Measurements from ENCODE around the gene PROK1. TPM values are rescaled to one million over a fixed set of nuclear protein-coding genes. Genes with fewer than 3 reads are reported as not detected.
"Not testable (repeated sequence)": the region's sequence is repeated elsewhere in the genome, so short reads cannot be mapped to it uniquely, and the experiment has no call there.

PROK1 gene, protein sequence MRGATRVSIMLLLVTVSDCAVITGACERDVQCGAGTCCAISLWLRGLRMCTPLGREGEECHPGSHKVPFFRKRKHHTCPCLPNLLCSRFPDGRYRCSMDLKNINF
- total RNA-seq (2021; fragmentation: NEBNext Ultra II Directional; extraction: Animal tissue kit (Norgen Biotek cat#: 25700)): not detected
- long read RNA-seq: 0 reads

GRCh38 chr1:110450929-110451328 is at the start of gene PROK1:
Gene PROK1, plus strand, starts transcription at chr1:110451149. Its CDS starts 68 bp downstream, at chr1:110451217.
- H3K27me3 Mint-ChIP-seq (ENCODE audit: insufficient read depth): peaks cover 59% of the 10 kb centered on the region
- H3K4me3 Mint-ChIP-seq: no peak within 1 kb of the TSS
- H3K27ac Mint-ChIP-seq: no peak within 1 kb of the TSS
- no peaks in the 10 kb centered on the region for H3K9me3 Mint-ChIP-seq
- H3K36me3 Mint-ChIP-seq (ENCODE audit: low read depth): no peaks in the 10 kb centered on the region
- no peak for TF ChIP-seq CTCF (IDR thresholded peaks at IDR 0.05)
- no peaks in the 10 kb centered on the region for H3K4me1 Mint-ChIP-seq (ENCODE audit: low read depth)
- DNase-seq: no peak

DNA sequence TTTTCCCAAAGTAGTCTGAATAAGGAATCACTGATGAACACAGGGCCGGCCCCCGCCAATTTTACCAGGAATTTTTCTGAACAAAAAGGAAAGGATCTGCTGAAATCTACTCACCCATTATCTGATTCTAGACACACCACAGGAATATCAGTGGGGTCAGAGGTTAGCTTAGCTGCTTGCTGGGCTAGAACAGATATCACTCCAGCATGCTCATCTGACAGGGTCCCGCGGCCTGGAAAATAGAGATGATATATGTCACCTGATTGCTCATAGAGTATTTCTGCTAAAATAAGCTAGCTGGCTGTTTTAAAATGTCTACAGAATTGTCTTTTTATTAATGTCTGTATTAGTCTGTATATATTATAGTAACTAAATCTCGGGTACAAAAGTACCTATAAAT is 47.1 kb upstream of the PROK1 start:
- no peaks in the 10 kb centered on the region for H3K9me3 Mint-ChIP-seq
- H3K4me1 Mint-ChIP-seq (ENCODE audit: low read depth): peaks cover 18% of the 10 kb centered on the region
- H3K36me3 Mint-ChIP-seq (ENCODE audit: low read depth): peaks cover 7% of the 10 kb centered on the region
- H3K27me3 Mint-ChIP-seq (ENCODE audit: insufficient read depth): no peaks in the 10 kb centered on the region; the same call in 1 of the 2 replicates
- no peak overlapping the region for H3K4me3 Mint-ChIP-seq
- no peak for TF ChIP-seq CTCF (IDR thresholded peaks at IDR 0.05)
- H3K27ac Mint-ChIP-seq: no peak overlapping the region
- DNase-seq: no peak

DNA sequence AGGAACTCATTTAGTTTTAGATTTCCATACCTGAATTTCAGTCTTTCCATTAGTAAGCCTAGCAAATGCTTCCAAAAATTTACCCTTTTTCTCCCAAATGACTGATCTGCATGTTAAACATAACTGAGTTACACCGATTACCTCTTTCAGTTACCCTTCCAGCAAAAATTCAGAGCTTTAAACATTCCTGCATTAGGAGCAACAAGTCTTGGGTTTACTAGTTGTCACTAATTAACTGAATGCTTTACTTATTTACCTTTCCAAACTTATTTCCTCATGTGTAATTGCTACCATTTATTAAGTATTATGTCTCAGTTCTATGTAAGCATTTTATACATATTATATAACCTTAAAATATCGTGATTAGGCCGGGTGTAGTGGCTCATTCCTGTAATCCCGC is 46.5 kb upstream of the PROK1 start:
- DNase-seq: no peak
- no peak overlapping the region for H3K4me3 Mint-ChIP-seq
- no peaks in the 10 kb centered on the region for H3K9me3 Mint-ChIP-seq
- peaks cover 19% of the 10 kb centered on the region for H3K4me1 Mint-ChIP-seq (ENCODE audit: low read depth)
- peaks cover 7% of the 10 kb centered on the region for H3K36me3 Mint-ChIP-seq (ENCODE audit: low read depth)
- peaks cover 2% of the 10 kb centered on the region for H3K27me3 Mint-ChIP-seq (ENCODE audit: insufficient read depth)
- no peak overlapping the region for H3K27ac Mint-ChIP-seq
- TF ChIP-seq CTCF (IDR thresholded peaks at IDR 0.05): no peak

DNA sequence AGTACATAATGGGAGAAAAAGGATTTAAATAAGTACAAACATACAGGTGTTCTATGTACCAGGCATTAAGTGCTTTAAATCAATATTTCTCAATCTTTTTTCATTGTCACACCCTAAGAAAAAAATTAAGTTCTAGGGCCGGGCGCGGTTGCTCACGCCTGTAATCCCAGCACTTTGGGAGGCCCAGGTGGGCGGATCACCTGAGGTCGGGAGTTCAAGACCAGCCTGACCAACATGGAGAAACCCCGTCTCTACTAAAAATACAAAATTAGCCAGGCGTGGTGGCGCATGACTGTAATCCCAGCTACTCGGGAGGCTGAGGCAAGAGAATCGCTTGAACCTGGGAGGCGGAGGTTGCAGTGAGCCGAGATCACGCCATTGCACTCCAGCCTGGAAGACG is 44.5 kb upstream of the PROK1 start:
- not testable (repeated sequence) for DNase-seq; H3K27me3 Mint-ChIP-seq (ENCODE audit: insufficient read depth); H3K9me3 Mint-ChIP-seq; H3K27ac Mint-ChIP-seq; H3K36me3 Mint-ChIP-seq (ENCODE audit: low read depth)
- peak overlapping the region; percentile 97 for H3K4me3 Mint-ChIP-seq
- peaks cover 19% of the 10 kb centered on the region for H3K4me1 Mint-ChIP-seq (ENCODE audit: low read depth)

GRCh38 chr1:110407260-110408210 is 43.4 kb upstream of the PROK1 start, which contains the start of gene LAMTOR5:
Gene LAMTOR5, minus strand, starts transcription at chr1:110407694. Its CDS starts 74 bp downstream, at chr1:110407620.
- Mint-ChIP-seq H3K9me3 (no peaks in the 10 kb centered on the region), H3K36me3 (ENCODE audit: low read depth) (peaks cover 7% of the 10 kb centered on the region), H3K4me1 (ENCODE audit: low read depth) (peaks cover 19% of the 10 kb centered on the region), H3K27ac (peak within 1 kb of the TSS; percentile 98), H3K4me3 (peak within 1 kb of the TSS; percentile 97), H3K27me3 (ENCODE audit: insufficient read depth) (peaks cover 2% of the 10 kb centered on the region)
- TF ChIP-seq CTCF (IDR thresholded peaks at IDR 0.05): no peak; the same call in none of the 2 replicates
- DNase-seq: peak; percentile 91

DNA sequence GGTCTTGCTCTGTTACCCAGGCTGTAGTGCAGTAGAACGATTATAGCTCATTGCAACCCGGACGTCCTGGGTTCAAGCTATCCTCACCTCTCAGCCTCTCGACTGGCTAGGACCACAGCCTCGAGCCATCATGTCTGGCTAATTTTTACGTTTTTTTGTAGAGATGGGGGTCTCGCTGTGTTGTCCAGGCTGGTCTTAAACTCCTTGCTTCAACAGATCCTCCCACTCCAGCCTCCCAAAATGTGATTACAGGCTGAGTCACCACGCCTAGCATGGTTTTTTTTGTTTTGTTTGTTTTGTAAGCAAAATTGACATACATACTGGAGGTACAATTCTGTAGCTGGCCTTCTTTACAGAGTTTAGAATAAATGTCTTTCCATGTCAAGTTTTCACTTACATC is 42.5 kb upstream of the PROK1 start:
- no peak for DNase-seq
- peaks cover 2% of the 10 kb centered on the region for H3K27me3 Mint-ChIP-seq (ENCODE audit: insufficient read depth)
- H3K4me3 Mint-ChIP-seq: peak overlapping the region; percentile 97
- H3K36me3 Mint-ChIP-seq (ENCODE audit: low read depth): peaks cover 7% of the 10 kb centered on the region
- H3K9me3 Mint-ChIP-seq: no peaks in the 10 kb centered on the region
- 0 out of 2 replicates have a peak overlapping the region, but pooled peaks have one; percentile 31 for H3K27ac Mint-ChIP-seq
- peaks cover 19% of the 10 kb centered on the region for H3K4me1 Mint-ChIP-seq (ENCODE audit: low read depth)
- TF ChIP-seq CTCF (IDR thresholded peaks at IDR 0.05): no peak

Measured in HFFc6 (cell line).